ENCODE measurements around the gene PLEKHA7.
A peak's percentile ranks its signal among the peaks of the same experiment; 100 is the strongest.
"Not testable (repeated sequence)": the region's sequence is repeated elsewhere in the genome, so short reads cannot be mapped to it uniquely, and the experiment has no call there.

Gene PLEKHA7

GRCh38 chr11:16911186-16911585, 103.0 kb downstream of the PLEKHA7 start:
- DNase-seq (ENCODE audit: low read depth) = no peak

- DNase-seq (ENCODE audit: low read depth) = no peak
Measured at GRCh38 chr11:16909359-16910035, 104.7 kb downstream of the PLEKHA7 start.

- DNase-seq (ENCODE audit: low read depth) = no peak
Measured at GRCh38 chr11:16905375-16905774, 108.8 kb downstream of the PLEKHA7 start.

GRCh38 chr11:16904761-16905160, 109.5 kb downstream of the PLEKHA7 start:
- not testable (repeated sequence) for DNase-seq (ENCODE audit: low read depth)

GRCh38 chr11:16902781-16903378, 111.3 kb downstream of the PLEKHA7 start:
- peak; percentile 26 for DNase-seq (ENCODE audit: low read depth)

- peak; percentile 49 for DNase-seq (ENCODE audit: low read depth)
Measured at GRCh38 chr11:16902182-16902581, 112.0 kb downstream of the PLEKHA7 start.

GRCh38 chr11:16900491-16900890, 113.7 kb downstream of the PLEKHA7 start:
- no peak for DNase-seq (ENCODE audit: low read depth)

GRCh38 chr11:16899708-16900303, 114.4 kb downstream of the PLEKHA7 start:
- DNase-seq (ENCODE audit: low read depth) = no peak

GRCh38 chr11:16898274-16898985, 115.8 kb downstream of the PLEKHA7 start:
- no peak for DNase-seq (ENCODE audit: low read depth)

- no peak for DNase-seq (ENCODE audit: low read depth)
Measured at GRCh38 chr11:16897470-16898061, 116.6 kb downstream of the PLEKHA7 start.

- DNase-seq (ENCODE audit: low read depth) = no peak
Measured at GRCh38 chr11:16896729-16897469, 117.3 kb downstream of the PLEKHA7 start.

GRCh38 chr11:16895306-16895705, 118.9 kb downstream of the PLEKHA7 start:
- DNase-seq (ENCODE audit: low read depth) = peak; percentile 29

GRCh38 chr11:16893456-16894066, 120.7 kb downstream of the PLEKHA7 start:
- DNase-seq (ENCODE audit: low read depth) = no peak

- DNase-seq (ENCODE audit: low read depth) = peak; percentile 82
Measured at GRCh38 chr11:16891964-16892363, 122.2 kb downstream of the PLEKHA7 start.

GRCh38 chr11:16891165-16891564, 123.0 kb downstream of the PLEKHA7 start:
- peak; percentile 18 for DNase-seq (ENCODE audit: low read depth)

GRCh38 chr11:16890442-16890841, 123.8 kb downstream of the PLEKHA7 start:
- no peak for DNase-seq (ENCODE audit: low read depth)

GRCh38 chr11:16889905-16890304, 124.3 kb downstream of the PLEKHA7 start:
- no peak for DNase-seq (ENCODE audit: low read depth)

- not testable (repeated sequence) for DNase-seq (ENCODE audit: low read depth)
Measured at GRCh38 chr11:16889010-16889409, 125.2 kb downstream of the PLEKHA7 start.

- DNase-seq (ENCODE audit: low read depth) = not testable (repeated sequence)
Measured at GRCh38 chr11:16887887-16888286, 126.3 kb downstream of the PLEKHA7 start.

GRCh38 chr11:16883174-16883573, 131.0 kb downstream of the PLEKHA7 start:
- no peak for DNase-seq (ENCODE audit: low read depth)

GRCh38 chr11:16881766-16882165, 132.4 kb downstream of the PLEKHA7 start:
- no peak for DNase-seq (ENCODE audit: low read depth)
